Prostate gland (tissue), 2 donors: ENCODE data around the gene MORN4. TPM values are rescaled to one million over a fixed set of nuclear protein-coding genes. Genes with fewer than 3 reads are reported as not detected.

Source experiments
- DNase-seq: peaks from one replicate; pipeline ENCODE4 v3.0.0-alpha.2; 2019; ENCODE audit warnings: low spot score
- H3K27ac ChIP-seq, 2 donors: fragments of 200-600 bp; sonication (generic); 2 replicates each; pipeline ENCODE4 v1.5.1; 2017 to 2019
- H3K27me3 ChIP-seq: fragments of 200-600 bp; sonication (generic); replicated peaks from 2 replicates; pipeline ENCODE4 v1.5.1; 2019; ENCODE audit not compliant: insufficient read depth
- H3K36me3 ChIP-seq, 2 donors: fragments of 200-600 bp; sonication (generic); 1 replicate in 1 of 2; 2 replicates in 1 of 2; pipeline versions ENCODE4 v1.5.1 to v1.8.1; 2017 to 2019
- H3K4me1 ChIP-seq: fragments of 200-600 bp; sonication (generic); replicated peaks from 2 replicates; pipeline ENCODE4 v1.5.1; 2019
- H3K4me3 ChIP-seq, 2 donors: fragments of 200-600 bp; sonication (generic); 2 replicates each; pipeline ENCODE4 v1.5.1; 2017 to 2019
- H3K9me3 ChIP-seq: fragments of 200-600 bp; sonication (generic); 2 replicates; pipeline ENCODE4 v1.5.1; 2017
- POLR2A ChIP-seq: fragments of 450-650 bp; IDR thresholded peaks from one replicate; pipeline ENCODE4 v1.6.1; 2016; ENCODE audit warnings: antibody characterized with exemption, mild to moderate bottlenecking
- POLR2AphosphoS5 ChIP-seq: sonication (generic); formaldehyde crosslinking; IDR thresholded peaks from one replicate; pipeline ENCODE4 v1.6.1; 2017; ENCODE audit warnings: antibody characterized with exemption
- WGBS: methylation state at CpG from one replicate; pipeline ENCODE4 v1.1.5; 2018; 5-methylcytosine and 5-hydroxymethylcytosine counted together
- intact Hi-C: fragments of 100-400 bp; cut with DNase I; formaldehyde crosslinking; loops from one replicate; pipeline ENCODE4 v1.14.2; 2022
- total RNA-seq, 2 donors: library from RNA; depleted of rRNA; stranded (reverse); fragments of >200 nt; gene quantifications; one replicate each; pipeline ENCODE4 v1.1.0, GENCODE V29; 2016
- TF ChIP-seq, protein P1 (sequence below), 4 experiments: fragments of 200-600 bp in 2 of 4; fragments of 450-650 bp in 2 of 4; sonication (generic) in 2 of 4; IDR thresholded peaks; 1 replicate in 3 of 4; 2 replicates in 1 of 4; pipeline ENCODE4 v1.5.1; 2016 to 2019; ENCODE audit warnings: antibody characterized with exemption in 4 of 4, mild to moderate bottlenecking in 2 of 4, moderate library complexity in 2 of 4

Gene MORN4
- total RNA-seq, 2 donors from 2014 or later: 4.7 to 5.5 TPM

DNA sequence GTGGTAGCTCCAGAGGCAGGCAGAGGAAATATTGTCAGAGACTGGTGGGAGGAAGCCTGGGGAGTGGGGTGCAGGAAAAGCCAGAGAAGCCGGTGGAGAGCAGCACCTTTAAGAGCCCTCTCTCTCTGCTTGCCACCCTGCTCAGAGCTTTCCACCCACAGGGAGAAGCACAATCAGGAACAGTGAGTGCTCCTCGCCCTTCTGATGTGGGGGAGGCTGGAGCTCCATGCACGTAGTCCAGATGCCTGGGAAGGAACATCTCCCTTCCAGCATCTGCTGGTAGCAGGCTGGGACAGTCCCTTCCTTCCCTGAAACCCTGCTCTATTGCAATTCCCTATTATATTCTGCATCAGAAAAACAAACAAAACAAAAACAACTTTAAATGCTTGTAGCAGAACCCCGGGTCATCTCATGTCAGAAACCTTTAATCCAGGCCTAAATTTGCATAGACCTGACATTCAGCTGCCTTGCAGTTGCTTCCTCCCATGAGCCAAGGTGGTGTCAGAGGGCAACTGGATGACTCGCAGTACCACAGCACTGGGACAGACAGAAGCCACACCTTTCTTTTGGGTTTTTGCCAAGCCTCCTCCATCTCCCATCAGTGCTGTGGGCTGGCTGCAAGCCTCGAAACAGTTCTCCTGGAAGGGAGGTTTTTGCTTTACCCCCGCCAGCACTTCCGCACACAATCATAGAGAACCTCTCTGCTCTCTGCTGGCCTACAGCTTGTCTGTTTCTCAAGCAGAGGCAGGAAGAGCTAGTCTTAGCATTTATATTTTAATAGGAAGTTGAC lies 40.6 kb upstream of the MORN4 start:
- intact Hi-C loops: no loop called here
- TF ChIP-seq, protein P1, sequence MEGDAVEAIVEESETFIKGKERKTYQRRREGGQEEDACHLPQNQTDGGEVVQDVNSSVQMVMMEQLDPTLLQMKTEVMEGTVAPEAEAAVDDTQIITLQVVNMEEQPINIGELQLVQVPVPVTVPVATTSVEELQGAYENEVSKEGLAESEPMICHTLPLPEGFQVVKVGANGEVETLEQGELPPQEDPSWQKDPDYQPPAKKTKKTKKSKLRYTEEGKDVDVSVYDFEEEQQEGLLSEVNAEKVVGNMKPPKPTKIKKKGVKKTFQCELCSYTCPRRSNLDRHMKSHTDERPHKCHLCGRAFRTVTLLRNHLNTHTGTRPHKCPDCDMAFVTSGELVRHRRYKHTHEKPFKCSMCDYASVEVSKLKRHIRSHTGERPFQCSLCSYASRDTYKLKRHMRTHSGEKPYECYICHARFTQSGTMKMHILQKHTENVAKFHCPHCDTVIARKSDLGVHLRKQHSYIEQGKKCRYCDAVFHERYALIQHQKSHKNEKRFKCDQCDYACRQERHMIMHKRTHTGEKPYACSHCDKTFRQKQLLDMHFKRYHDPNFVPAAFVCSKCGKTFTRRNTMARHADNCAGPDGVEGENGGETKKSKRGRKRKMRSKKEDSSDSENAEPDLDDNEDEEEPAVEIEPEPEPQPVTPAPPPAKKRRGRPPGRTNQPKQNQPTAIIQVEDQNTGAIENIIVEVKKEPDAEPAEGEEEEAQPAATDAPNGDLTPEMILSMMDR (IDR thresholded peaks at IDR 0.05): no peak
- TF ChIP-seq POLR2A (no peak), POLR2AphosphoS5 (no peak)
- Histone ChIP-seq H3K9me3 (no peaks in the 10 kb centered on the region), H3K27ac (no peak overlapping the region), H3K4me1 (no peaks in the 10 kb centered on the region), H3K27me3 (no peaks in the 10 kb centered on the region), H3K36me3 (no peaks in the 10 kb centered on the region), H3K4me3 (no peak overlapping the region)
- 71% methylated on average over 8 of the region's 8 CpGs for WGBS
- no peak for DNase-seq

DNA sequence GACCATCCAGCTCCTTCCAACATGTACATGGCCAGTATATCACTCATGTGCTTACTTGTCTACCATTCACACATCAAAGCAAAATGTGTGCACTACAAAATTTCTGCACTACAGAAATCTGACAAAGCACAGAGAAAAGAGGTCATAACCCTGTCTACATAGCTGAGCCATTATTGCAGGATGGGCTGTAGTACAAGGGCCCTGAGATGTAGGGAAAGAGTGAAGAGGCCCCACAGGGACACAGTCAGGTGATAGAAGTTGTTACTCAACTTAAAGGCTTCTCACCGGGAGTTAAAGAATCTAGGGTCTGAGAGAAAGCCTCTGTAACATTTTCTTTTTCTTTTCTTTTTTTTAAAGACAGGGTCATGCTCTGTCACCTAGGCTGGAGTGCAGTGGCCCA lies 36.3 kb upstream of the MORN4 start:
- H3K27ac ChIP-seq: no peak overlapping the region
- H3K36me3 ChIP-seq: no peaks in the 10 kb centered on the region
- H3K4me3 ChIP-seq: no peak overlapping the region
- H3K27me3 ChIP-seq: no peaks in the 10 kb centered on the region
- no peak for DNase-seq
- intact Hi-C loops: no loop called here
- WGBS: 82% methylated on average over 1 of the region's 1 CpG
- no peaks in the 10 kb centered on the region for H3K4me1 ChIP-seq
- H3K9me3 ChIP-seq: no peaks in the 10 kb centered on the region
- TF ChIP-seq POLR2A: no peak
- TF ChIP-seq, protein P1 (IDR thresholded peaks at IDR 0.05): no peak
- TF ChIP-seq POLR2AphosphoS5: no peak

DNA sequence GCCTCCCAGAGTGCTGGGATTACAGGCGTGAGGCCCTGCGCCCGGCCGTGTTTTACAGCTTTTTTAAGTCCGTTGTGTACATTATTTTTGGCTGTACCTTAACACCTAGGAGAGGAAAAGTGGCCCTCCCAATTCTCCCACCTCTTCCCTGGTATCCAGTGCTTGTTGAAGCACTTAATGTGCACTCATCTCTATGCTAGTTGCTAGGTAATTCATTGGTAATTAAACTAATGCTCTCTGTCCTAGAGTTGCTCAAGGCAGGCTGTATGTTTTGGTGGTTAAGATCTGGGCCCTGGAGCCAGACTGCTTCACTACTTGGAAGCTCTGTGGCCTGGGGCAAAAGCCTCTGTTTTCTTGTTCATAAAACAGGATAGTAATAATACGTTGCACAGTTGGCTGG lies 34.2 kb upstream of the MORN4 start:
- Histone ChIP-seq H3K36me3 (no peaks in the 10 kb centered on the region), H3K9me3 (no peaks in the 10 kb centered on the region), H3K4me3 (no peak overlapping the region), H3K27ac (no peak overlapping the region), H3K4me1 (no peaks in the 10 kb centered on the region), H3K27me3 (no peaks in the 10 kb centered on the region)
- TF ChIP-seq POLR2A (no peak), POLR2AphosphoS5 (no peak)
- TF ChIP-seq, protein P1 (IDR thresholded peaks at IDR 0.05): no peak
- 76% methylated on average over 6 of the region's 6 CpGs for WGBS
- DNase-seq: no peak
- intact Hi-C loops: no loop called here

DNA sequence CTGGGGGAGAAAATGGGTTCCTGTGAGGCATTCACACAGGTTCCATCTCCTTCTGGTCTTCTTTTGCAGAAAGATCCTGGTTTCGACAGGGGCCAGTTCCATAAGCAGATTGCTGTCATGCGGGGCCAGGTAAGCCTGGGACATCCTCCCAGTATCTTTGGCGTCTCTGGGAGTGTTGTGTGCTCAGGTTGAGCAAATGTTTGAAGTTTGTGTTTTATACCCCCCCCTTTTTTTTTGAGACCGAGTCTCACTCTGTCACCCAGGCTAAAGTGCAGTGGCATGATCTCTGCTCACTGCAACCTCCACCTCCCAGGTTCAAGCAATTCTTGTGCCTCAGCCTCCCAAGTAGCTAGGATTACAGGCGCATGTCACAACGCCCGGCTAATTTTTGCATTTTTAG lies 33.7 kb upstream of the MORN4 start:
- H3K27ac ChIP-seq: no peak overlapping the region
- DNase-seq: no peak
- H3K4me3 ChIP-seq: no peak overlapping the region
- H3K36me3 ChIP-seq: no peaks in the 10 kb centered on the region
- H3K4me1 ChIP-seq: no peaks in the 10 kb centered on the region
- intact Hi-C loops: no loop called here
- TF ChIP-seq POLR2A (no peak), POLR2AphosphoS5 (no peak)
- TF ChIP-seq, protein P1 (IDR thresholded peaks at IDR 0.05): no peak
- WGBS: 89% methylated on average over 7 of the region's 7 CpGs
- H3K9me3 ChIP-seq: no peaks in the 10 kb centered on the region
- H3K27me3 ChIP-seq: no peaks in the 10 kb centered on the region

DNA sequence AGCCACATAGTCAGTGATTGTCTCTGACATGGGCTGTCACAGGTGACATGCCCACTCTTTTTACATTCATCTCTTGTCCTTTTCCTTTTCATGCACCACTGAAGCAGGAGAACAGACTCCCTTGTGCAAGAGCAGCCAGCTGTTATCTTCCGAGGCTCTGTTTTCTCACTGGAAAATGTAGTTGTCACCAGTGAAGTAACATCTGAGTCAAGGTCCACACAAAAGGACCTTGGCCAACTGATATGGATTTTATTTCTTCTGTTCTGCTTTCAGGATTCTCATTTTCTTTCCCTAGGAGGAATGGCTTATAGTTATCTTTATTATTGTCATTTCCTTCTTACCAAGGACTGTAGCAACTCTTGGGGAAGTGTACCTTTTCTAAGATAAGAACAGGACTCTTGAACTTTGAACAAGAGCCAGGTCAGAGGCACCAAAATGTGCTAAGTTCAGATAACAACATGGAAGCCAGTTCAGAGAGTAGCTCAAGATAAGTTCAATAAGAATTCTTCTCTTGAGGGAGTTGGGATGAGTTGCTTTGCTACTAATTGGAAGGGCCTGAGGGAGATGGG lies 31.1 kb upstream of the MORN4 start:
- no peak for DNase-seq
- H3K36me3 ChIP-seq: no peaks in the 10 kb centered on the region
- H3K27ac ChIP-seq: no peak overlapping the region
- no peaks in the 10 kb centered on the region for H3K9me3 ChIP-seq
- no peak overlapping the region for H3K4me3 ChIP-seq
- no peaks in the 10 kb centered on the region for H3K4me1 ChIP-seq
- no peak for TF ChIP-seq POLR2A
- TF ChIP-seq, protein P1 (IDR thresholded peaks at IDR 0.05): no peak
- no peak for TF ChIP-seq POLR2AphosphoS5
- intact Hi-C loops: no loop called here
- H3K27me3 ChIP-seq: no peaks in the 10 kb centered on the region
- 100% methylated on average over 1 of the region's 1 CpG for WGBS
